K562 (cell line): Measurements from ENCODE around the gene BMI1. TPM values are rescaled to one million over a fixed set of nuclear protein-coding genes. Genes with fewer than 3 reads are reported as not detected.

Experiments
- ATAC-seq: fragments of 200-7000 bp; cut with Tn5 transposase; 3 replicates; pipeline ENCODE4 v1.9.1; 2020; ENCODE audit warnings: moderate library complexity
- BruUV-seq: library from RNA; stranded (reverse); fragments of 400-500 nt; replicated peaks from 2 replicates; lab custom pipeline; 2021; lab: Mats Ljungman, UMichigan
- CTCF ChIA-PET: fragments of 300-600 bp; formaldehyde crosslinking; extraction: SDS; loops from one replicate; lab custom pipeline; 2021; ENCODE audit warnings: low intra/inter-chr PET ratio; lab: Yijun Ruan, JAX
- POLR2A ChIA-PET: fragments of 300-600, 350-650 bp; sonication (Branson Sonifier 250); formaldehyde crosslinking; extraction: SDS; loops from one replicate; lab custom pipeline; 2021; ENCODE audit warnings: antibody characterized with exemption, inconsistent platforms; lab: Yijun Ruan, JAX
- DNase-seq, 4 experiments: peaks; one replicate each; pipeline versions ENCODE4 v3.0.0 to v3.0.0-alpha.2; 2011 to 2018; ENCODE audit warnings: low spot score in 3 of 4, mixed read lengths in 3 of 4; ENCODE audit errors: extremely low read depth in 1 of 4
- FAIRE-seq: peaks from 2 replicates; lab custom pipeline; 2011; peaks lifted over from hg19 to GRCh38; lab: Jason Lieb, UNC
- H2AFZ ChIP-seq: 2 replicates; pipeline ENCODE4 v1.6.0; 2011; ENCODE audit warnings: low read depth, low read length, control low read depth, inconsistent platforms
- H3K27ac ChIP-seq: fragments of 200-600 bp; 3 replicates; pipeline ENCODE4 v1.8.0; 2011; ENCODE audit warnings: low read depth, mild to moderate bottlenecking, control low read depth, inconsistent platforms, low read length, moderate library complexity, mixed read lengths; ENCODE audit errors: extremely low read depth
- H3K27me3 ChIP-seq, 2 experiments: fragments of 300-600 bp in 1 of 2; 2 replicates in 1 of 2; 3 replicates in 1 of 2; pipeline versions ENCODE4 v1.6.0 to v1.8.0; 2011; ENCODE audit warnings: inconsistent platforms in 2 of 2, low read length in 2 of 2, mild to moderate bottlenecking in 1 of 2, mixed read lengths in 1 of 2, moderate library complexity in 1 of 2; ENCODE audit not compliant: control insufficient read depth in 2 of 2, insufficient read depth in 2 of 2
- H3K36me3 ChIP-seq: fragments of 300-600 bp; 3 replicates; pipeline ENCODE4 v1.8.0; 2011; ENCODE audit warnings: mild to moderate bottlenecking, low read length, inconsistent platforms; ENCODE audit not compliant: control insufficient read depth, insufficient read depth
- H3K4me1 ChIP-seq, 2 experiments: fragments of 200-600 bp in 1 of 2; replicated peaks in 1 of 2; 2 replicates in 1 of 2; 3 replicates in 1 of 2; pipeline versions ENCODE4 v1.5.1 to v1.8.0; 2011; ENCODE audit warnings: inconsistent platforms in 2 of 2, low read length in 2 of 2, mild to moderate bottlenecking in 1 of 2, mixed read lengths in 1 of 2, moderate library complexity in 1 of 2; ENCODE audit not compliant: control insufficient read depth in 2 of 2, insufficient read depth in 2 of 2
- H3K4me2 ChIP-seq: 2 replicates; pipeline ENCODE4 v1.6.1; 2011; ENCODE audit warnings: low read length, control low read depth, inconsistent platforms, mixed read lengths; ENCODE audit not compliant: insufficient read depth
- H3K4me3 ChIP-seq: fragments of 200-600 bp; sonication (generic), shearing (Covaris generic); 2 replicates; pipeline ENCODE4 v1.5.1; 2016; ENCODE audit warnings: control low read depth, inconsistent platforms
- H3K79me2 ChIP-seq: fragments of 200-600 bp; 3 replicates; pipeline ENCODE4 v1.8.0; 2011; ENCODE audit warnings: low read length, inconsistent platforms; ENCODE audit not compliant: control insufficient read depth, insufficient read depth
- H3K9ac ChIP-seq, 2 experiments: 2 replicates each; pipeline versions ENCODE4 v1.6.0 to v1.6.1; 2011; ENCODE audit warnings: low read depth in 2 of 2, low read length in 2 of 2, control low read depth in 1 of 2, inconsistent platforms in 1 of 2, mild to moderate bottlenecking in 1 of 2, mixed read lengths in 1 of 2; ENCODE audit not compliant: insufficient read depth in 1 of 2
- H3K9me1 ChIP-seq: one replicate; pipeline ENCODE4 v1.6.0; 2011; ENCODE audit warnings: inconsistent platforms, mild to moderate bottlenecking, low read length, moderate library complexity; ENCODE audit not compliant: control insufficient read depth, insufficient read depth
- H3K9me3 ChIP-seq: replicated peaks from 2 replicates; pipeline ENCODE4 v1.5.1; 2011; ENCODE audit warnings: low read depth, low read length, inconsistent platforms; ENCODE audit not compliant: control insufficient read depth, insufficient read depth
- H4K20me1 ChIP-seq: replicated peaks from 2 replicates; pipeline ENCODE4 v1.6.1; 2011; ENCODE audit warnings: low read length, inconsistent platforms, mixed read lengths; ENCODE audit not compliant: control insufficient read depth, insufficient read depth
- ARNT ChIP-seq, 2 experiments: fragments of 450-650 bp; IDR thresholded peaks; 2 replicates each; pipeline ENCODE4 v1.6.1; 2016; ENCODE audit warnings: mild to moderate bottlenecking in 1 of 2
- ELF2 ChIP-seq: fragments of 250-450 bp; sonication (Bioruptor Pico); IDR thresholded peaks from 2 replicates; pipeline ENCODE4 v1.5.0; 2021; ENCODE audit warnings: mild to moderate bottlenecking
- MXD1 ChIP-seq: fragments of 250-450 bp; sonication (Bioruptor Pico); IDR thresholded peaks from 2 replicates; pipeline ENCODE4 v1.8.0; 2021; ENCODE audit warnings: borderline replicate concordance, mild to moderate bottlenecking, moderate library complexity; ENCODE audit not compliant: poor library complexity, severe bottlenecking
- NCOA6 ChIP-seq: fragments of 450-650 bp; IDR thresholded peaks from 2 replicates; pipeline ENCODE4 v1.6.1; 2017; ENCODE audit warnings: mild to moderate bottlenecking
- NEUROD1 ChIP-seq: fragments of 150-350 bp; IDR thresholded peaks from 2 replicates; pipeline ENCODE4 v1.6.1; 2014; ENCODE audit warnings: borderline replicate concordance, low read length, low read depth; ENCODE audit not compliant: partially characterized antibody
- NUFIP1 ChIP-seq: fragments of 450-650 bp; IDR thresholded peaks from 2 replicates; pipeline ENCODE4 v1.6.1; 2018; ENCODE audit not compliant: partially characterized antibody
- PHF21A ChIP-seq: fragments of 450-650 bp; IDR thresholded peaks from 2 replicates; pipeline ENCODE4 v1.6.1; 2017; ENCODE audit warnings: low read depth, borderline replicate concordance
- POLR2B ChIP-seq: fragments of 450-650 bp; IDR thresholded peaks from 2 replicates; pipeline ENCODE4 v1.6.1; 2018; ENCODE audit warnings: low read depth; ENCODE audit not compliant: partially characterized antibody
- PRPF4 ChIP-seq: fragments of 200-400 bp; formaldehyde crosslinking; IDR thresholded peaks from one replicate; pipeline ENCODE4 v1.6.1; 2017; ENCODE audit warnings: low read length, low read depth, mild to moderate bottlenecking; ENCODE audit not compliant: insufficient read depth, poor library complexity, severe bottlenecking
- SNAPC5 ChIP-seq: fragments of 250-450 bp; sonication (Bioruptor Pico); IDR thresholded peaks from 2 replicates; pipeline ENCODE4 v1.8.0; 2021; ENCODE audit warnings: moderate library complexity, mild to moderate bottlenecking, inconsistent platforms
- SREBF2 ChIP-seq: sonication (generic); formaldehyde crosslinking; IDR thresholded peaks from 2 replicates; pipeline ENCODE4 v1.4.0; 2020; ENCODE audit warnings: mild to moderate bottlenecking, missing genetic modification reagents
- SRSF7 ChIP-seq: fragments of 200-400 bp; formaldehyde crosslinking; optimal IDR thresholded peaks from 2 replicates; pipeline ENCODE3; 2017; ENCODE audit warnings: mild to moderate bottlenecking, low read depth, low read length
- TCFL5 ChIP-seq: fragments of 250-450 bp; sonication (Bioruptor Pico); conservative IDR thresholded peaks from 2 replicates; pipeline ENCODE4 v1.6.1; 2021; ENCODE audit warnings: mild to moderate bottlenecking, moderate library complexity, matching md5 sums
- ZNF134 ChIP-seq: fragments of 250-450 bp; sonication (Bioruptor Pico); conservative IDR thresholded peaks from 2 replicates; pipeline ENCODE4 v1.4.0; 2020
- ZNF766 ChIP-seq: fragments of 200-800 bp; sonication (Bioruptor generic); conservative IDR thresholded peaks from 2 replicates; pipeline ENCODE4 v1.6.1; 2016; ENCODE audit warnings: missing genetic modification characterization, missing compliant biosample characterization
- WGBS: fragments of 100-300 bp; shearing (Covaris generic); methylation state at CpG from one replicate; pipeline ENCODE4 v1.1.6; 2016; ENCODE audit warnings: low coverage, mixed read lengths; ENCODE audit not compliant: insufficient coverage; ENCODE audit errors: missing lambda C conversion rate; 5-methylcytosine and 5-hydroxymethylcytosine counted together
- in situ Hi-C: fragments of 300-500 bp; cut with MboI; formaldehyde crosslinking; loops from 4 replicates; pipeline ENCODE4 v1.15.0; 2018; ENCODE audit warnings: inconsistent platforms, mixed read lengths
- intact Hi-C: fragments of 100-400 bp; cut with micrococcal nuclease; formaldehyde crosslinking; loops from 2 replicates; pipeline ENCODE4 v1.14.2; 2022
- polyA plus RNA-seq, 8 experiments: library from polyadenylated mRNA; depleted of rRNA in 4 of 8; stranded (reverse) in 5 of 8; unstranded in 3 of 8; fragments of >200 nt; fragmentation: Nextera tagmentation in 2 of 8; fragmentation: Illumina TruSeq in 1 of 8; extraction: Ambion mirVana in 2 of 8; extraction: Trizol in 1 of 8; gene quantifications; 2 replicates each; pipeline versions ENCODE4 v1.2.1 to v1.2.3, GENCODE V29; 2011 to 2014; ENCODE audit warnings: inconsistent platforms in 1 of 8, missing spikeins in 1 of 8
- total RNA-seq, 7 experiments: library from RNA; depleted of rRNA in 6 of 7; stranded (reverse); fragments of >200 nt in 6 of 7; fragmentation: Illumina TruSeq in 2 of 7; extraction: Trizol in 2 of 7; gene quantifications; 2 replicates each; pipeline versions ENCODE4 v1.2.1 to v1.2.3, GENCODE V29; 2011 to 2021; ENCODE audit warnings: low replicate concordance in 1 of 7
- TF ChIP-seq, protein P1 (sequence below): fragments of 250-450 bp; sonication (Bioruptor Pico); IDR thresholded peaks from 2 replicates; pipeline ENCODE4 v1.5.0; 2021; ENCODE audit warnings: mild to moderate bottlenecking, borderline replicate concordance
- TF ChIP-seq, protein P2 (sequence below), 2 experiments: fragments of 450-650 bp; conservative IDR thresholded peaks; 2 replicates each; pipeline ENCODE4 v1.6.1; 2017; ENCODE audit warnings: mild to moderate bottlenecking in 2 of 2, moderate library complexity in 2 of 2

The BMI1 gene
- total and polyA plus RNA-seq, 9 of the 15 experiments (the other 6 are each of a cell fraction or from before 2014, with no cell fraction given) = 21.4 to 103 (median 70.8) TPM

DNA sequence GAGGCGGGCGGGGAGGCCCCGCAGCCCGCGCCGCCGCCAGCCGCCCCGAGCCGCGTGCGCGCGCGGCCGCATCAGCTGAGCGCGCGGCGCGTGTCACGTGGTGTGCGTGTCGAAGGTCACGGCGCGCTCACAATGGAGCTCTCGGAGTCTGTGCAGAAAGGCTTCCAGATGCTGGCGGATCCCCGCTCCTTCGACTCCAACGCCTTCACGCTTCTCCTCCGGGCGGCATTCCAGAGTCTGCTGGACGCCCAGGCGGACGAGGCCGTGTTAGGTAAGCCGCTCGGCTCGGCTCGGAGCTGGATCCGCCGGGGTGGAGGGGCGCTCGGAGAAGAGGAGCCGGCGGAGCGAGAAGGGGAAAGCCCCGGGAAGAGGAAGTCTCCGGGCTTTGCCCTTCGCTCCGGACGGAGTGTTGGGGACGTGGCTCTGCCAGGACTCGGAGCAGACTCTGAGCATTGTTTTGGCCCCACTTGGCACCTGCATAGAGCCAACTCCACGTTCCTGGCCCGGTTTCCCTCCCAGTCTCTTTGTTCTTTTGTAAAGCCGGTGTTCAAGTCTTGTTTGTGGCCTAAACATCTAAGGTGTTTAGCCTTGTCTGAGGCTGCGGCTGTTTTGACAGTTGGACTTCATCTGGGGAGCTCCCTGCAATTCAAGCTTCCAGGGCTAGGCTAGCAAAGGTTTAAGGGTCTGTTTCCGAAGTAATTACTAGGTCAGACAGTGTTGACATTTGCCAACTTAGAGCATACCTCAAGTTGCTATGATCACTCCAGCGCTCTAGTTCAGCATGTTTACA is 4.4 kb upstream of the BMI1 start, which contains the start of gene COMMD3:
COMMD3 (plus strand) TSS at position 103 of the 790 bp plus-strand sequence; CDS start at position 133, 30 bp downstream.
- H3K9me3 ChIP-seq = no peaks in the 10 kb centered on the region
- H3K36me3 ChIP-seq = no peaks in the 10 kb centered on the region; the same call in 2 of the 3 replicates
- ATAC-seq = peak; percentile 49
- peaks cover 8 to 11% of the 10 kb centered on the region in 2 experiments; a peak in 3 of 5 replicates for H3K4me1 ChIP-seq
- H3K9ac ChIP-seq = peak within 1 kb of the TSS; percentile 84 to 90
- POLR2A ChIA-PET = interaction anchor here (0.5 to 3.0 kb wide), 14 partner anchors 8 to 1108 kb away, joined by 3 to 25 read pairs (median 4); partner anchors contain the start of gene DNAJC1
- peak within 1 kb of the TSS; percentile 95 for H3K27ac ChIP-seq
- H4K20me1 ChIP-seq = no peaks in the 10 kb centered on the region
- DNase-seq = peak; percentile 57 to 94 (median 73)
- in situ Hi-C loops (no loop called here), intact Hi-C loops (loop anchor here (2.0 to 10.0 kb wide), 4 partner anchors 74 to 789 kb away; partner anchors contain the start of gene SKIDA1)
- H3K4me3 ChIP-seq = peak within 1 kb of the TSS; percentile 77
- peak within 1 kb of the TSS; percentile 93 for H2AFZ ChIP-seq
- peak; percentile 71 for FAIRE-seq
- H3K9me1 ChIP-seq = no peaks in the 10 kb centered on the region
- CTCF ChIA-PET = no interaction called here
- WGBS = under 1% methylated on average over 38 of the region's 63 CpGs
- H3K27me3 ChIP-seq = no peaks in the 10 kb centered on the region
- peaks cover 53% of the 10 kb centered on the region for H3K79me2 ChIP-seq
- peak within 1 kb of the TSS; percentile 97 for H3K4me2 ChIP-seq
- no TSS peak for BruUV-seq
- TF ChIP-seq PRPF4 = no peak
- no peak for TF ChIP-seq NEUROD1
- no peak for TF ChIP-seq SRSF7
- no peak for TF ChIP-seq PHF21A
- no peak for TF ChIP-seq NUFIP1
- no peak for TF ChIP-seq NCOA6
- TF ChIP-seq, protein P1, sequence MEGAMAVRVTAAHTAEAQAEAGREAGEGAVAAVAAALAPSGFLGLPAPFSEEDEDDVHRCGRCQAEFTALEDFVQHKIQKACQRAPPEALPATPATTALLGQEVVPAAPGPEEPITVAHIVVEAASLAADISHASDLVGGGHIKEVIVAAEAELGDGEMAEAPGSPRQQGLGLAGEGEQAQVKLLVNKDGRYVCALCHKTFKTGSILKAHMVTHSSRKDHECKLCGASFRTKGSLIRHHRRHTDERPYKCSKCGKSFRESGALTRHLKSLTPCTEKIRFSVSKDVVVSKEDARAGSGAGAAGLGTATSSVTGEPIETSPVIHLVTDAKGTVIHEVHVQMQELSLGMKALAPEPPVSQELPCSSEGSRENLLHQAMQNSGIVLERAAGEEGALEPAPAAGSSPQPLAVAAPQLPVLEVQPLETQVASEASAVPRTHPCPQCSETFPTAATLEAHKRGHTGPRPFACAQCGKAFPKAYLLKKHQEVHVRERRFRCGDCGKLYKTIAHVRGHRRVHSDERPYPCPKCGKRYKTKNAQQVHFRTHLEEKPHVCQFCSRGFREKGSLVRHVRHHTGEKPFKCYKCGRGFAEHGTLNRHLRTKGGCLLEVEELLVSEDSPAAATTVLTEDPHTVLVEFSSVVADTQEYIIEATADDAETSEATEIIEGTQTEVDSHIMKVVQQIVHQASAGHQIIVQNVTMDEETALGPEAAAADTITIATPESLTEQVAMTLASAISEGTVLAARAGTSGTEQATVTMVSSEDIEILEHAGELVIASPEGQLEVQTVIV (CRISPR knock-in tag) = no peak
- no peak for TF ChIP-seq SNAPC5 (CRISPR knock-in tag)
- peak; percentile 74 for TF ChIP-seq POLR2B
- TF ChIP-seq ZNF766 (CRISPR knock-in tag) = peak; percentile 93
- TF ChIP-seq ARNT (IDR thresholded peaks at IDR 0.05) = no peak
- TF ChIP-seq TCFL5 (CRISPR knock-in tag) = no peak
- TF ChIP-seq ZNF134 (CRISPR knock-in tag) = no peak
- peak; percentile 52 for TF ChIP-seq ELF2 (CRISPR knock-in tag)
- TF ChIP-seq SREBF2 = no peak
- TF ChIP-seq, protein P2, sequence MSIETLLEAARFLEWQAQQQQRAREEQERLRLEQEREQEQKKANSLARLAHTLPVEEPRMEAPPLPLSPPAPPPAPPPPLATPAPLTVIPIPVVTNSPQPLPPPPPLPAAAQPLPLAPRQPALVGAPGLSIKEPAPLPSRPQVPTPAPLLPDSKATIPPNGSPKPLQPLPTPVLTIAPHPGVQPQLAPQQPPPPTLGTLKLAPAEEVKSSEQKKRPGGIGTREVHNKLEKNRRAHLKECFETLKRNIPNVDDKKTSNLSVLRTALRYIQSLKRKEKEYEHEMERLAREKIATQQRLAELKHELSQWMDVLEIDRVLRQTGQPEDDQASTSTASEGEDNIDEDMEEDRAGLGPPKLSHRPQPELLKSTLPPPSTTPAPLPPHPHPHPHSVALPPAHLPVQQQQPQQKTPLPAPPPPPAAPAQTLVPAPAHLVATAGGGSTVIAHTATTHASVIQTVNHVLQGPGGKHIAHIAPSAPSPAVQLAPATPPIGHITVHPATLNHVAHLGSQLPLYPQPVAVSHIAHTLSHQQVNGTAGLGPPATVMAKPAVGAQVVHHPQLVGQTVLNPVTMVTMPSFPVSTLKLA (conservative IDR thresholded peaks at IDR 0.05) = peak; percentile 57 to 84
- no peak for TF ChIP-seq MXD1 (CRISPR knock-in tag)
